Activated T-cell treated with anti-CD3 and anti-CD28 coated beads for 48 hours (primary cell): ENCODE data around the gene NFYA.

Experiments used
- DNase-seq: peaks from one replicate; pipeline ENCODE4 v3.0.0-alpha.2; 2020; ENCODE audit warnings: low read depth

NFYA gene

GRCh38 chr6:41119508-41119907, 46.7 kb downstream of the NFYA start:
- DNase-seq = no peak

- DNase-seq = no peak
These were observed 47.3 kb downstream of the NFYA start for GRCh38 chr6:41120058-41120457.

GRCh38 chr6:41122373-41122772, 49.6 kb downstream of the NFYA start:
- no peak for DNase-seq

GRCh38 chr6:41122918-41123317, 50.1 kb downstream of the NFYA start:
- DNase-seq = no peak

GRCh38 chr6:41125282-41125681, 52.5 kb downstream of the NFYA start:
- no peak for DNase-seq

GRCh38 chr6:41132254-41132653, 59.5 kb downstream of the NFYA start:
- no peak for DNase-seq

- DNase-seq = no peak
These were observed 62.5 kb downstream of the NFYA start for GRCh38 chr6:41135062-41135832.

GRCh38 chr6:41136911-41137310, 64.1 kb downstream of the NFYA start:
- no peak for DNase-seq

- DNase-seq = no peak
These were observed 75.1 kb downstream of the NFYA start for GRCh38 chr6:41147917-41148316.
